GM12875 (cell line): ENCODE data around the gene TAGLN.

Source experiments
- H3K4me3 ChIP-seq: one replicate; pipeline ENCODE4 v1.5.1; 2011; ENCODE audit warnings: low read depth, low read length, control low read depth
- TF ChIP-seq, protein P1 (sequence below): IDR thresholded peaks from 2 replicates; pipeline ENCODE4 v1.5.1; 2011; ENCODE audit warnings: low read depth, mild to moderate bottlenecking, control low read depth, inconsistent platforms, low read length, moderate library complexity, borderline replicate concordance; ENCODE audit not compliant: insufficient read depth

The TAGLN gene

DNA sequence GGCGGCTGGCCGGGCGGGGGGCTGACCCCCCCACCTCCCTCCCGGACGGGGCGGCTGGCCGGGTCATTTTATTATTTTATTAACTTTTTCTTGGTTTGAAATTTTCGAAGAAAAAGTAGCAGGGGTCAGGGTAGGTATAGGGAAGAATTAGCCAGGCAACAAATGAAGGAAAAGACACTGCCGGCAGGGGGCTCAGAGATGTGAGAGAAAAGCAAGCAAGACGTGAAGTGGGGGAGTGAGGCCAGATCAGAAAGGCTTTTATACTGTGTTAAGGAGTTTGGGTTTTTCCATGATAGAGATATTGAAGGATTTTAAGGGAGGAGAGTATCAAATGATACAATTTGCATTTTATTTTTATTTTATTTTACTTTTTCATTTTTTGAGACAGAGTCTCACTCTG lies 52.3 kb downstream of the TAGLN start:
- TF ChIP-seq, protein P1, sequence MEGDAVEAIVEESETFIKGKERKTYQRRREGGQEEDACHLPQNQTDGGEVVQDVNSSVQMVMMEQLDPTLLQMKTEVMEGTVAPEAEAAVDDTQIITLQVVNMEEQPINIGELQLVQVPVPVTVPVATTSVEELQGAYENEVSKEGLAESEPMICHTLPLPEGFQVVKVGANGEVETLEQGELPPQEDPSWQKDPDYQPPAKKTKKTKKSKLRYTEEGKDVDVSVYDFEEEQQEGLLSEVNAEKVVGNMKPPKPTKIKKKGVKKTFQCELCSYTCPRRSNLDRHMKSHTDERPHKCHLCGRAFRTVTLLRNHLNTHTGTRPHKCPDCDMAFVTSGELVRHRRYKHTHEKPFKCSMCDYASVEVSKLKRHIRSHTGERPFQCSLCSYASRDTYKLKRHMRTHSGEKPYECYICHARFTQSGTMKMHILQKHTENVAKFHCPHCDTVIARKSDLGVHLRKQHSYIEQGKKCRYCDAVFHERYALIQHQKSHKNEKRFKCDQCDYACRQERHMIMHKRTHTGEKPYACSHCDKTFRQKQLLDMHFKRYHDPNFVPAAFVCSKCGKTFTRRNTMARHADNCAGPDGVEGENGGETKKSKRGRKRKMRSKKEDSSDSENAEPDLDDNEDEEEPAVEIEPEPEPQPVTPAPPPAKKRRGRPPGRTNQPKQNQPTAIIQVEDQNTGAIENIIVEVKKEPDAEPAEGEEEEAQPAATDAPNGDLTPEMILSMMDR, result no peak
- H3K4me3 ChIP-seq, result no peak overlapping the region

DNA sequence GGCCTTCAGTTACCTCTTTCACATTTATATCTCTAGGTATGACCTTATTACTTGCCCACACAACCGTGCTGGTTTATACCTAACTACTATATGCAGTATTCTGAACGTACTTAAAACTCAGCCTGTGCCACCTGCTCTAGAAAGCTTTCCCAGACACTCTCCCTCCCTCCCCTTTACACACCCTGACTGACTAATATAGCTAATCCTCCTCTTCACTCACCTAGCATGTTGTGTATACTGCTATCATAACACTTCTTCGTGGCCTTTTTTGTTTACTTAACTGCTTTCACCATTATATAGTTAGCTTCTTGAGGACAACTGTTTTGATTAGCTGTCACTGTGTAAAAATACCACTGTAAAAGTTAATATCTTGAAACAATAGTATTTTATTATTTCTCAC lies 56.8 kb downstream of the TAGLN start:
- TF ChIP-seq, protein P1, result no peak

DNA sequence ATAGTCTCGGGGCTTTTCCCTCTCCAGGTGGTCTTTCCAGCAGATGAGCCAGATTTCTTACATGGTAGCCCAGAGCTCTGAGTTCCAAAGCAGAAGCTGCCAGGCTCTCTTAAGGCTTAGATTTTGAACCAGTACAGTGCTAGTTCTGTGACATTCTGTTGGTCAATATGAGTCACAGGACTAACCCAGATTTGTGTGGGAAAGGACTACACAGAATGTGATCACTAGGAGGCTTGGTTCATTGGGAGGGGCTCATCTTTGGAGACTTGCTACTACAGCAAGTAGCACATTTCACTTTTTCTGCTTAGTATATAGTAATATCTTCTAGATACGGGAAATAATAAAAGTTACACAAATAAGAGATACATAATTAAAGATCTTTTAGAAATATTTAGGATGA lies 57.4 kb downstream of the TAGLN start:
- TF ChIP-seq, protein P1, result no peak

More for the DNA sequence above, 56.8 kb downstream of the TAGLN start:
- H3K4me3 ChIP-seq, result no peak overlapping the region

More for the DNA sequence above, 57.4 kb downstream of the TAGLN start:
- no peak overlapping the region for H3K4me3 ChIP-seq
